ENCODE measurements around the gene MARK1.

MARK1 gene

DNA sequence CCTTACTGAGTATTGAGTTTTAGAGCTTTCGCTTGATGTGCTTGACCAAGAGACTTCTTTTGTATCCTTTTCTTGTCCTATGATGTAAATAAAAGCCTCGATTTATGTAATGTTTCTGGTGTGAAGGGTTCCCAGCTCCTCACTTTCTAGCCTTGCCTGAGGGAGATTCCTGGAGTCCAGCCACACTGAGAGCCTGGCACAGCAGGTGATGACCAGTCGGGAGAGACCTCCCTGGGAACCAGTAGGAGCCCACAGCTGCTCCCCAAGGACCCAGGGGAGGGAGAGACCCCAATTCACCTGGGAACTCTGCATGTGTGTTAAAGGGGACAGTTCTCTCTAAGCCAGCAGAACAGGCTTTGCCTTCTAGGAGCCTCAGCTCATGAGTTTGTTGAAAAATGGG, 171.1 kb downstream of the MARK1 start (continued):
- TF ChIP-seq, protein P1, sequence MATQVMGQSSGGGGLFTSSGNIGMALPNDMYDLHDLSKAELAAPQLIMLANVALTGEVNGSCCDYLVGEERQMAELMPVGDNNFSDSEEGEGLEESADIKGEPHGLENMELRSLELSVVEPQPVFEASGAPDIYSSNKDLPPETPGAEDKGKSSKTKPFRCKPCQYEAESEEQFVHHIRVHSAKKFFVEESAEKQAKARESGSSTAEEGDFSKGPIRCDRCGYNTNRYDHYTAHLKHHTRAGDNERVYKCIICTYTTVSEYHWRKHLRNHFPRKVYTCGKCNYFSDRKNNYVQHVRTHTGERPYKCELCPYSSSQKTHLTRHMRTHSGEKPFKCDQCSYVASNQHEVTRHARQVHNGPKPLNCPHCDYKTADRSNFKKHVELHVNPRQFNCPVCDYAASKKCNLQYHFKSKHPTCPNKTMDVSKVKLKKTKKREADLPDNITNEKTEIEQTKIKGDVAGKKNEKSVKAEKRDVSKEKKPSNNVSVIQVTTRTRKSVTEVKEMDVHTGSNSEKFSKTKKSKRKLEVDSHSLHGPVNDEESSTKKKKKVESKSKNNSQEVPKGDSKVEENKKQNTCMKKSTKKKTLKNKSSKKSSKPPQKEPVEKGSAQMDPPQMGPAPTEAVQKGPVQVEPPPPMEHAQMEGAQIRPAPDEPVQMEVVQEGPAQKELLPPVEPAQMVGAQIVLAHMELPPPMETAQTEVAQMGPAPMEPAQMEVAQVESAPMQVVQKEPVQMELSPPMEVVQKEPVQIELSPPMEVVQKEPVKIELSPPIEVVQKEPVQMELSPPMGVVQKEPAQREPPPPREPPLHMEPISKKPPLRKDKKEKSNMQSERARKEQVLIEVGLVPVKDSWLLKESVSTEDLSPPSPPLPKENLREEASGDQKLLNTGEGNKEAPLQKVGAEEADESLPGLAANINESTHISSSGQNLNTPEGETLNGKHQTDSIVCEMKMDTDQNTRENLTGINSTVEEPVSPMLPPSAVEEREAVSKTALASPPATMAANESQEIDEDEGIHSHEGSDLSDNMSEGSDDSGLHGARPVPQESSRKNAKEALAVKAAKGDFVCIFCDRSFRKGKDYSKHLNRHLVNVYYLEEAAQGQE (tag by site-specific recombination; IDR thresholded peaks at IDR 0.05) = no peak
- TF ChIP-seq ZNF19 (tag by site-specific recombination; IDR thresholded peaks at IDR 0.05; ENCODE audit: low read depth) = no peak

DNA sequence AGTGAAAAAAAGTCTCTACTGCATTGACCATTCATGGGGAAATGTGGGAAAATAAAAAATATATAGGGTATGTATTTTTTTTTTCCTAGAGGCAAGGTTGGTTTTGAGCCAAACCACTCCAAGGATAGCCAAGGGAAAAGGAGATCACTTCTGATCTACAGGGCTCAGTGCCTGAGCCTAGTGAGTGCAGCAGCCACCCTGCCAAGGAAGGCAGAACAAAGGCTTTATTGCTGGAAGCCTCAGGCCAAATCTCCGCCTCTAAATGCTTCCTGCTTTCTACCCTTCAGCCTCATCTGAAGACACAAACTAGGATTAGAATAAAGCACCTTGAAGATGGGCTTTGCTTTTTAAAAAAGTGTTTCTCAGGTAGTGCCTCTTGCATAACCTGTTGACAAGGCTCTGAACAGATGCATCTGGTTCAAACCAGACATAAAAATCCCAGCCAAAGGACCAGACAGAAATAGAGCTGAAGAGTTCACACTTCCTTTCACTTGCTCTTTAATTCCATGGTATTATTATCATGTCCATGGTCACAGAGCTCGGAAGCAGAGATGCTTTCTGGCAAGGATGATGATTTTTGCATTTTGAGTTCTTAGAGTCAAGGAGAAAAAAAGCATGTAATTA, 172.7 kb downstream of the MARK1 start:
- POLR2A ChIA-PET = no interaction called here
- CTCF ChIA-PET = interaction anchor here (0.6 to 0.7 kb wide), 3 partner anchors 51 to 1045 kb away, joined by 3 to 7 read pairs (median 5); no protein-coding TSS in a partner anchor

DNA sequence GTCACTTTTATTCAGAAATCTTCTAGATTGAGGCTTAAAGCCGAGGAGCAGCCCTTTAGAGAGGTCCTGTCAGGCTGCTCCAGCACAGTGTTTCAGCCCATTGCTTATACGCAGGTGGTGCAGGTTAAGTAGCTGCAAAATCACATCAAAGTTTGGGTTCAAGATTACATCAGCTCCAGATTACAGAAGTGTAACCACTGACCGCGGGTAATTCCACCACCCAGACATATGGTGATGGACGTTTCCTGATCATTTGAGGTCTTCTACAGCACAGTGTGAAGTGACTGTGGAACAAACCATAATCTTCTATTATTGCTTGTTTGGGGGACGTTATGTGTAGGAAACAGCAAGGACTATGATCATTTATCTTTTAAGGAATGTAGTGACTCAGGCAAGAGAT, 174.0 kb downstream of the MARK1 start:
- Histone ChIP-seq H3K27ac (ENCODE audit: extremely low read depth, low read depth, low read length) (no peak overlapping the region), H3K4me3 (ENCODE audit: low read depth, low read length) (no peak overlapping the region), H3K9me3 (ENCODE audit: control insufficient read depth, insufficient read depth, low read depth, low read length) (no peaks in the 10 kb centered on the region), H3K36me3 (ENCODE audit: control insufficient read depth in 2 of 2, insufficient read depth in 1 of 2, low read length in 2 of 2) (peaks cover 0 to 12% of the 10 kb centered on the region in 2 experiments; a peak in 1 of 3 replicates), H3K4me1 (ENCODE audit: control insufficient read depth, insufficient read depth, low read length) (no peaks in the 10 kb centered on the region)
- ChIA-PET CTCF (interaction anchor here (0.6 to 1.8 kb wide), 6 partner anchors 14 to 421 kb away, joined by 3 to 7 read pairs (median 4); no protein-coding TSS in a partner anchor), POLR2A (no interaction called here)
- no peak for TF ChIP-seq SETDB1 (IDR thresholded peaks at IDR 0.05; ENCODE audit: insufficient read length, low read length)
- TF ChIP-seq TRIM28 (IDR thresholded peaks at IDR 0.05; ENCODE audit: borderline replicate concordance, low read length) = no peak
- no peak for TF ChIP-seq ZNF23 (tag by site-specific recombination; IDR thresholded peaks at IDR 0.05; ENCODE audit: borderline replicate concordance)
- TF ChIP-seq ZNF629 (tag by site-specific recombination; IDR thresholded peaks at IDR 0.05) = no peak
- TF ChIP-seq, protein P2, sequence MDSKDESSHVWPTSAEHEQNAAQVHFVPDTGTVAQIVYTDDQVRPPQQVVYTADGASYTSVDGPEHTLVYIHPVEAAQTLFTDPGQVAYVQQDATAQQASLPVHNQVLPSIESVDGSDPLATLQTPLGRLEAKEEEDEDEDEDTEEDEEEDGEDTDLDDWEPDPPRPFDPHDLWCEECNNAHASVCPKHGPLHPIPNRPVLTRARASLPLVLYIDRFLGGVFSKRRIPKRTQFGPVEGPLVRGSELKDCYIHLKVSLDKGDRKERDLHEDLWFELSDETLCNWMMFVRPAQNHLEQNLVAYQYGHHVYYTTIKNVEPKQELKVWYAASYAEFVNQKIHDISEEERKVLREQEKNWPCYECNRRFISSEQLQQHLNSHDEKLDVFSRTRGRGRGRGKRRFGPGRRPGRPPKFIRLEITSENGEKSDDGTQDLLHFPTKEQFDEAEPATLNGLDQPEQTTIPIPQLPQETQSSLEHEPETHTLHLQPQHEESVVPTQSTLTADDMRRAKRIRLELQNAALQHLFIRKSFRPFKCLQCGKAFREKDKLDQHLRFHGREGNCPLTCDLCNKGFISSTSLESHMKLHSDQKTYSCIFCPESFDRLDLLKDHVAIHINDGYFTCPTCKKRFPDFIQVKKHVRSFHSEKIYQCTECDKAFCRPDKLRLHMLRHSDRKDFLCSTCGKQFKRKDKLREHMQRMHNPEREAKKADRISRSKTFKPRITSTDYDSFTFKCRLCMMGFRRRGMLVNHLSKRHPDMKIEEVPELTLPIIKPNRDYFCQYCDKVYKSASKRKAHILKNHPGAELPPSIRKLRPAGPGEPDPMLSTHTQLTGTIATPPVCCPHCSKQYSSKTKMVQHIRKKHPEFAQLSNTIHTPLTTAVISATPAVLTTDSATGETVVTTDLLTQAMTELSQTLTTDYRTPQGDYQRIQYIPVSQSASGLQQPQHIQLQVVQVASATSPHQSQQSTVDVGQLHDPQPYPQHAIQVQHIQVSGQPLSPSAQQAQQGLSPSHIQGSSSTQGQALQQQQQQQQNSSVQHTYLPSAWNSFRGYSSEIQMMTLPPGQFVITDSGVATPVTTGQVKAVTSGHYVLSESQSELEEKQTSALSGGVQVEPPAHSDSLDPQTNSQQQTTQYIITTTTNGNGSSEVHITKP (tag by site-specific recombination; IDR thresholded peaks at IDR 0.05) = no peak
- no peak for TF ChIP-seq ZNF837 (tag by site-specific recombination; IDR thresholded peaks at IDR 0.05)
- no peak for TF ChIP-seq ZNF701 (tag by site-specific recombination; IDR thresholded peaks at IDR 0.05)
- TF ChIP-seq ZNF341 (tag by site-specific recombination; IDR thresholded peaks at IDR 0.05; ENCODE audit: low read depth) = no peak
- TF ChIP-seq, protein P3, sequence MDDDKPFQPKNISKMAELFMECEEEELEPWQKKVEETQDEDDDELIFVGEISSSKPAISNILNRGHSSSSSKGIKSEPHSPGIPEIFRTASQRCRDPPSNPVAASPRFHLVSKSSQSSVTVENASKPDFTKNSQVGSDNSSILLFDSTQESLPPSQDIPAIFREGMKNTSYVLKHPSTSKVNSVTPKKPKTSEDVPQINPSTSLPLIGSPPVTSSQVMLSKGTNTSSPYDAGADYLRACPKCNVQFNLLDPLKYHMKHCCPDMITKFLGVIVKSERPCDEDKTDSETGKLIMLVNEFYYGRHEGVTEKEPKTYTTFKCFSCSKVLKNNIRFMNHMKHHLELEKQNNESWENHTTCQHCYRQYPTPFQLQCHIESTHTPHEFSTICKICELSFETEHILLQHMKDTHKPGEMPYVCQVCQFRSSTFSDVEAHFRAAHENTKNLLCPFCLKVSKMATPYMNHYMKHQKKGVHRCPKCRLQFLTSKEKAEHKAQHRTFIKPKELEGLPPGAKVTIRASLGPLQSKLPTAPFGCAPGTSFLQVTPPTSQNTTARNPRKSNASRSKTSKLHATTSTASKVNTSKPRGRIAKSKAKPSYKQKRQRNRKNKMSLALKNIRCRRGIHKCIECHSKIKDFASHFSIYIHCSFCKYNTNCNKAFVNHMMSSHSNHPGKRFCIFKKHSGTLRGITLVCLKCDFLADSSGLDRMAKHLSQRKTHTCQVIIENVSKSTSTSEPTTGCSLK (tag by site-specific recombination; IDR thresholded peaks at IDR 0.05) = no peak
- TF ChIP-seq, protein P4, sequence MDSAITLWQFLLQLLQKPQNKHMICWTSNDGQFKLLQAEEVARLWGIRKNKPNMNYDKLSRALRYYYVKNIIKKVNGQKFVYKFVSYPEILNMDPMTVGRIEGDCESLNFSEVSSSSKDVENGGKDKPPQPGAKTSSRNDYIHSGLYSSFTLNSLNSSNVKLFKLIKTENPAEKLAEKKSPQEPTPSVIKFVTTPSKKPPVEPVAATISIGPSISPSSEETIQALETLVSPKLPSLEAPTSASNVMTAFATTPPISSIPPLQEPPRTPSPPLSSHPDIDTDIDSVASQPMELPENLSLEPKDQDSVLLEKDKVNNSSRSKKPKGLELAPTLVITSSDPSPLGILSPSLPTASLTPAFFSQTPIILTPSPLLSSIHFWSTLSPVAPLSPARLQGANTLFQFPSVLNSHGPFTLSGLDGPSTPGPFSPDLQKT (IDR thresholded peaks at IDR 0.05; ENCODE audit: borderline replicate concordance, low read depth, low read length) = no peak
- no peak for TF ChIP-seq ZNF394 (tag by site-specific recombination; IDR thresholded peaks at IDR 0.05; ENCODE audit: borderline replicate concordance)
- no peak for TF ChIP-seq GLI2 (tag by site-specific recombination; IDR thresholded peaks at IDR 0.05; ENCODE audit: borderline replicate concordance, low read depth)

More for the DNA sequence above, 172.7 kb downstream of the MARK1 start:
- H3K27ac ChIP-seq (ENCODE audit: extremely low read depth, low read depth, low read length) = no peak overlapping the region
- no peaks in the 10 kb centered on the region for H3K4me1 ChIP-seq (ENCODE audit: control insufficient read depth, insufficient read depth, low read length)
- H3K9me3 ChIP-seq (ENCODE audit: control insufficient read depth, insufficient read depth, low read depth, low read length) = no peaks in the 10 kb centered on the region
- TF ChIP-seq ZNF521 (tag by site-specific recombination; IDR thresholded peaks at IDR 0.05) (no peak), SCRT1 (tag by site-specific recombination; IDR thresholded peaks at IDR 0.05; ENCODE audit: borderline replicate concordance) (peak; percentile 51; the same call in 1 of the 2 replicates), ZNF394 (tag by site-specific recombination; IDR thresholded peaks at IDR 0.05; ENCODE audit: borderline replicate concordance) (no peak), ZNF596 (tag by site-specific recombination; IDR thresholded peaks at IDR 0.05) (no peak), SCRT2 (tag by site-specific recombination; IDR thresholded peaks at IDR 0.05) (peak; percentile 45), IKZF3 (tag by site-specific recombination; IDR thresholded peaks at IDR 0.05) (no peak), YY1 (tag by site-specific recombination; IDR thresholded peaks at IDR 0.05) (no peak)
- TF ChIP-seq, protein P5, sequence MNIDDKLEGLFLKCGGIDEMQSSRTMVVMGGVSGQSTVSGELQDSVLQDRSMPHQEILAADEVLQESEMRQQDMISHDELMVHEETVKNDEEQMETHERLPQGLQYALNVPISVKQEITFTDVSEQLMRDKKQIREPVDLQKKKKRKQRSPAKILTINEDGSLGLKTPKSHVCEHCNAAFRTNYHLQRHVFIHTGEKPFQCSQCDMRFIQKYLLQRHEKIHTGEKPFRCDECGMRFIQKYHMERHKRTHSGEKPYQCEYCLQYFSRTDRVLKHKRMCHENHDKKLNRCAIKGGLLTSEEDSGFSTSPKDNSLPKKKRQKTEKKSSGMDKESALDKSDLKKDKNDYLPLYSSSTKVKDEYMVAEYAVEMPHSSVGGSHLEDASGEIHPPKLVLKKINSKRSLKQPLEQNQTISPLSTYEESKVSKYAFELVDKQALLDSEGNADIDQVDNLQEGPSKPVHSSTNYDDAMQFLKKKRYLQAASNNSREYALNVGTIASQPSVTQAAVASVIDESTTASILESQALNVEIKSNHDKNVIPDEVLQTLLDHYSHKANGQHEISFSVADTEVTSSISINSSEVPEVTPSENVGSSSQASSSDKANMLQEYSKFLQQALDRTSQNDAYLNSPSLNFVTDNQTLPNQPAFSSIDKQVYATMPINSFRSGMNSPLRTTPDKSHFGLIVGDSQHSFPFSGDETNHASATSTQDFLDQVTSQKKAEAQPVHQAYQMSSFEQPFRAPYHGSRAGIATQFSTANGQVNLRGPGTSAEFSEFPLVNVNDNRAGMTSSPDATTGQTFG (tag by site-specific recombination; IDR thresholded peaks at IDR 0.05; ENCODE audit: borderline replicate concordance) = no peak
- peaks cover 0 to 18% of the 10 kb centered on the region in 2 experiments; a peak in 1 of 3 replicates for H3K36me3 ChIP-seq (ENCODE audit: control insufficient read depth in 2 of 2, insufficient read depth in 1 of 2, low read length in 2 of 2)
- no peak overlapping the region for H3K4me3 ChIP-seq (ENCODE audit: low read depth, low read length)

Data from HEK293 (cell line).